ENCODE measurements around the gene ZNF101. TPM values are rescaled to one million over a fixed set of nuclear protein-coding genes. Genes with fewer than 3 reads are reported as not detected.

Gene ZNF101
- total RNA-seq, 1 donor from 2014 or later, result 16.2 TPM

- H3K9me3 Mint-ChIP-seq, result no peaks in the 10 kb centered on the region
- no peaks in the 10 kb centered on the region for H3K27me3 Mint-ChIP-seq (ENCODE audit: low read depth)
- TF ChIP-seq CTCF (conservative IDR thresholded peaks at IDR 0.05), result no peak
- peaks cover 22% of the 10 kb centered on the region for H3K4me1 Mint-ChIP-seq
- no peak for DNase-seq (ENCODE audit: low read depth, low spot score)
- peaks cover 4% of the 10 kb centered on the region for H3K36me3 Mint-ChIP-seq (ENCODE audit: low read depth)
- peak overlapping the region; percentile 88 for H3K27ac Mint-ChIP-seq (ENCODE audit: unreplicated experiment)
- H3K4me3 Mint-ChIP-seq, result peak overlapping the region; percentile 94
Measured at GRCh38 chr19:19626516-19627472, 41.8 kb upstream of the ZNF101 start.

GRCh38 chr19:19627621-19628500 is 40.8 kb upstream of the ZNF101 start, which contains the start of gene LPAR2:
Gene LPAR2 (minus strand): TSS chr19:19628220. CDS start chr19:19627275, 945 bp downstream.
- Mint-ChIP-seq H3K4me3 (peak within 1 kb of the TSS; percentile 94), H3K27ac (ENCODE audit: unreplicated experiment) (peak within 1 kb of the TSS; percentile 97), H3K4me1 (peaks cover 22% of the 10 kb centered on the region), H3K9me3 (no peaks in the 10 kb centered on the region), H3K27me3 (ENCODE audit: low read depth) (no peaks in the 10 kb centered on the region), H3K36me3 (ENCODE audit: low read depth) (peaks cover 6% of the 10 kb centered on the region)
- peak; percentile 43 for DNase-seq (ENCODE audit: low read depth, low spot score)
- TF ChIP-seq CTCF (conservative IDR thresholded peaks at IDR 0.05), result peak; percentile 34

GRCh38 chr19:19628501-19629134 is 40.0 kb upstream of the ZNF101 start:
- Mint-ChIP-seq H3K4me1 (peaks cover 22% of the 10 kb centered on the region), H3K36me3 (ENCODE audit: low read depth) (peaks cover 10% of the 10 kb centered on the region), H3K9me3 (no peaks in the 10 kb centered on the region), H3K27me3 (ENCODE audit: low read depth) (no peaks in the 10 kb centered on the region), H3K27ac (ENCODE audit: unreplicated experiment) (peak overlapping the region; percentile 97), H3K4me3 (peak overlapping the region; percentile 86)
- TF ChIP-seq CTCF (conservative IDR thresholded peaks at IDR 0.05), result no peak
- peak; percentile 70 for DNase-seq (ENCODE audit: low read depth, low spot score)

- Mint-ChIP-seq H3K9me3 (no peaks in the 10 kb centered on the region), H3K4me1 (peaks cover 22% of the 10 kb centered on the region), H3K27me3 (ENCODE audit: low read depth) (no peaks in the 10 kb centered on the region), H3K36me3 (ENCODE audit: low read depth) (peaks cover 15% of the 10 kb centered on the region), H3K27ac (ENCODE audit: unreplicated experiment) (no peak overlapping the region), H3K4me3 (peak overlapping the region; percentile 70)
- no peak for DNase-seq (ENCODE audit: low read depth, low spot score)
- TF ChIP-seq CTCF (conservative IDR thresholded peaks at IDR 0.05), result no peak
Measured at GRCh38 chr19:19630062-19630414, 38.6 kb upstream of the ZNF101 start.

- no peak overlapping the region for H3K27ac Mint-ChIP-seq (ENCODE audit: unreplicated experiment)
- no peak for DNase-seq (ENCODE audit: low read depth, low spot score)
- H3K4me1 Mint-ChIP-seq, result peaks cover 22% of the 10 kb centered on the region
- H3K27me3 Mint-ChIP-seq (ENCODE audit: low read depth), result no peaks in the 10 kb centered on the region
- peaks cover 15% of the 10 kb centered on the region for H3K36me3 Mint-ChIP-seq (ENCODE audit: low read depth)
- peak overlapping the region; percentile 70 for H3K4me3 Mint-ChIP-seq
- no peak for TF ChIP-seq CTCF (conservative IDR thresholded peaks at IDR 0.05)
- H3K9me3 Mint-ChIP-seq, result no peaks in the 10 kb centered on the region
Measured at GRCh38 chr19:19630426-19630825, 38.2 kb upstream of the ZNF101 start.

All from neural crest cell (in vitro differentiated cells).